AG09319 (cell line): ENCODE data around the gene MTMR12.

ENCODE experiments used
- DNase-seq: peaks from one replicate; pipeline ENCODE4 v3.0.0-alpha.2; 2010; ENCODE audit warnings: low read depth; ENCODE audit errors: extremely low read depth
- CTCF ChIP-seq: IDR thresholded peaks from 2 replicates; pipeline ENCODE4 v1.5.1; 2011; ENCODE audit warnings: low read depth, mild to moderate bottlenecking, inconsistent platforms, low read length, moderate library complexity

Gene MTMR12

DNA sequence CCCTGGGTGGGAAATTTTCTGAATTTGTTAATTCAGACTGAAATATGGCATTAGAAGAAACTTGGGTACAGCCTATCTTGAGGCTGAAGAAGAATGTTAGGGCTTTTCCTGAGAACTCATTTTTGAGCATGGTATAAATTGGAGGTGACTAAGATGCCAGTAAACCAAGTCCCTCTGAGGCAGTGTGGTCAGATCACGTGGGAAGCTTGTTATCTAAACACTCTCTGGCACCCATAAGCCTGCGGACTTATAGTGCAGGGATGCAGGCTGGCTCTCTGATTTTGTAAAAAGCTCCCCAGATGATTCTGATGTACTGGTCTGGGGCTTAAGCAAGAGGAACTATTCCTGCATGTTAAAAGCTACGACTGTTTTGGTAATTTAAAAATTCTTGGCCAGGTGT lies 34.3 kb downstream of the MTMR12 start:
- TF ChIP-seq CTCF: no peak
- DNase-seq: no peak

DNA sequence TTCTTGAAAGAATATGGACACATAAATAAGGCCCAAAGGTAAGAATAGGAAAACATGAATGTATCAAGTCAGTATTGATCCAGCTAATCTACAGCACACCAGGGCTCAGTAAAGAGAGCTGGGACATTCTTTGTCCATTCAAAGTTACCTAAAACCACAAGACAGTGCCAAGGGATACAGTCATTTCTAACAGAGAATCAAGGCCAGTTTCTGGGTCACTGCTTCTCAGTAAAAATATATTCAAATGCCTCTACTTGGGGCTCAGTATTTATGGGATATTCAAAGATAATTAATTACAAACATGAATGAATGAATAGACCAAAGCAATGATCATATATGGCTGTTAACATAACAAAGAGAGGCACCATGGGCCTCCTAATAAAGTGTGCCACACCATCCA lies 34.9 kb downstream of the MTMR12 start:
- no peak for DNase-seq
- TF ChIP-seq CTCF: no peak

- TF ChIP-seq CTCF: no peak
- no peak for DNase-seq
Measured at GRCh38 chr5:32276173-32276853, 36.4 kb downstream of the MTMR12 start.

DNA sequence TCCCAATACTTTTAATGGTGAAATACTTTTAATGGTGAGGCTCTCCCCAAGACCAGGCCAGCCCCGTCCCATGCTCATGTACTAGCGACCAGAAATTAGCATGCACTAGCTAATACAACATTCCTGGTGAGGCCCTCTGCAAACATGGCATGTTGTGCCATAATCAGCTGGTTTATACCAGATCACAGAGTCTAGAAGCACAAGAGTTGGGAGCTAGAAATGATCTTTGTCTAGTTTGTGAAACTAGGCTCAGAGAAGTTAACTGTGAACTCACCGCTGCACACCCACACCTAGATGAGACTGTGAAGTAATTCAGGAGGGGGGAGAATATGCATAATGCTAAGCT lies 37.4 kb downstream of the MTMR12 start:
- no peak for DNase-seq
- TF ChIP-seq CTCF: no peak

DNA sequence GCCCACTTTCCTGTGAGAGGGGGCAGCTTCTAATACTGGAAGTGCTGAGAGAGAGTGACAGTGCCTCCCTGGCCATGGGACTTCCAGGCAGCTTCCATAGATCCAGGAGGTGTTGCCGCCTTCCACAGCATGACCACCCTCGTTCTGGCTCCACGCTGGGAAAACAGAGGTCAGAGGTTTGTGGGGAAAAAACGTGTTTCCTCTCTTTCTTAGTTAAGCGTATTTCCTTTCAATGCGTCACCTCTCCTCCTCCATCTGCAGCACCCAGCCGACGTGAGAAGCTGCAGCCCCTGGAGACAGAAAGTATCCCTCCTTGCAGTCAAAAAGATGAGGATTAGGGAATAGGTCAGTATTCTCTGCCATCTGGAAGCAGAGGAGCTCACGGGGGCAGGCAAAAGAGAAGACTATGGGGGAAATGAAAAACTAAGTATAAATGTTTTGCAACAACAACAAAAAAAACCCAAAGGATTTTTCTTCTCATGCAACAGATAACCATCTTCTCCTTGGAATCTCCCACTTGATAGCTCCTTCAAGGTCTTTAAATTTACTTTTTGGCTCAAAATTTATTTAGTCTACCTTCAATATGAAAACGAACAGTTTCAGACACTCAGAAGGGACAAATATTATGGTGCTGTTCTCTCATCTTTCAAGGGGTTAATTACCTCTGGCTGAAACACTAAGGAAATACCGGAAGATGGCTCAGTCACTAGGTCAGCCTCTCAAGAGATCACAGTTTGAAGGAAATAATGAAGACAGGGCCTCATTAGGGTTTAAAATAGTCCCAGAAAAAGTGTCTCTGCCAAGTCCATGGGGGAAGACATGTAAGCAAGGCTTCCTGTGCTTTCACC lies 38.0 kb downstream of the MTMR12 start:
- TF ChIP-seq CTCF: no peak
- DNase-seq: no peak

GRCh38 chr5:32273821-32274220 lies 38.9 kb downstream of the MTMR12 start:
- no peak for DNase-seq
- TF ChIP-seq CTCF: no peak

DNA sequence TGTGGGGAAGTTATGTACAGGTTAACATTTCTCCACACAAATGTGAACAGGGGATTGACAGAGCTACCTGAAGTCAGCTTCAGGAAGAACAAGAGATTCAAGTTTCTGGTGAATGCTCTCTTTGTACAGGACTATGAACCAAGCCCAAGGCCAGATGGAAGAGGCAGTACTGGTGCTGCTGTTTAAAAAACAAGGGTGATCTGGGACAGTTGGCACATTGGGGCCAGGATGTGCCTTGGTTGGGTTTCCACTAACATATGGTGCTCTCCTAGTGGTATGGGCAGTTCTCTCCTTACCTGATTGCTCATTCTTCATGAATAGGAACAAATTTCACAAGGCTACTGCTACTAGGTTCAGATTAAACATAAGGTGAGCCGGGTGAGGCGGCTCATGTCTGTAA lies 40.0 kb downstream of the MTMR12 start:
- no peak for DNase-seq
- no peak for TF ChIP-seq CTCF
